ENCODE measurements around the gene EYS.
"Not testable (repeated sequence)": the region's sequence is repeated elsewhere in the genome, so short reads cannot be mapped to it uniquely, and the experiment has no call there.

EYS gene

DNA sequence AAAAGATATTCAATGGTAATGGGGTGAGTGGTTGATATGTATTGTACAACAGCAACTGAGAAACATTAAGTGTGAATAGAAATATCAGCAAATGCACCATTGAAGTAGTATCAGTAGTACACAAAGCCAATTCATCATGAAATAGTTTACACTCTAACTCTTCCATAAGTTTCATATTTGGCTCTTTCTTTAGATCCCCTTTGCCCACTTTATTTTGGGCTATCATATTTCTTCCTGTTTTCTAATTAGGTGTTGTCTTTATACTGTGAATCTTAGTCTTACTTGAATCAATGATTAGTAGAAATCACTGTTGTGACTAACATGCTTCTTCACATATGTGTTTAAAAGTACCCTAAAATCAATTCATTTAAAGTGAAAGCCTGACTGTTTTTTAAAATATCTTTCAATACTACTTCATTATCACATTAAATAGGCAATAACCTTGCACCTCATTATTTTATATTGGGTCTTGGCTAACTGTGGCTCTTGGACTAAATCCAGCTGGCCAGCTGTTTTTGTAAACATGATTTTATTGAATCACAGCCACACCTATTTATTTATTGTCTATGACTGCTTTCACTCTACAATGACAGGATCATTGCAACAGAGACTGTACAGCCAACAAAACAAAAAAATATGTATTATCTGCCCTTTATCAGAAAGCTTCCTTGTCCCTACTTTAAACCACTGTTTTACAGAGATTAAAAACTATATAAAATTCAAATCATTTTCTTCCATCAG is 38.9 kb downstream of the EYS start:
- no peak overlapping the region for H3K4me3 Mint-ChIP-seq
- peaks cover 12 to 15% of the 10 kb centered on the region in 2 donors for H3K9me3 Mint-ChIP-seq
- no peak overlapping the region for H3K27ac Mint-ChIP-seq
- no peaks in the 10 kb centered on the region for H3K27me3 Mint-ChIP-seq
- no peak for DNase-seq
- peaks cover 0 to under 1% of the 10 kb centered on the region in 2 donors for H3K36me3 Mint-ChIP-seq
- no peaks in the 10 kb centered on the region for H3K4me1 Mint-ChIP-seq
- ATAC-seq (replicated peaks): no peak

DNA sequence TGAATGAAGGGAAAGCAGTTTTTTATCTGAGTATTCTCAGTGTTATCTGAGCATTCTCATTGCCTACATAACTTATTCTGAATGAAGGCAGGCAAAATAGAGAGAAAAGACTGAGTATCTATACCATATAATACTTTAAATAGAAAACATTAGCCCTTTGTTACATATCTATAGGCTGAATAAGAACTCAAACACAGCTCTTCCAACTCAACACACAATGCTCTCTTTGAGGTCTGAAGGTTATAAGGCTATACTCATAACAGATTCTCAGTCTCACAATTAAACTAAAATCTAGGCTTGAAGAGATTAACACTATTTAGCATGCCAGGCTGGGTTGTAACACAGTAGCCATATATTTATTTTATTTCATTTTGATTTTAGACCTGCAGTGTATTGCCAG is 56.9 kb downstream of the EYS start:
- H3K27me3 Mint-ChIP-seq: no peaks in the 10 kb centered on the region

DNA sequence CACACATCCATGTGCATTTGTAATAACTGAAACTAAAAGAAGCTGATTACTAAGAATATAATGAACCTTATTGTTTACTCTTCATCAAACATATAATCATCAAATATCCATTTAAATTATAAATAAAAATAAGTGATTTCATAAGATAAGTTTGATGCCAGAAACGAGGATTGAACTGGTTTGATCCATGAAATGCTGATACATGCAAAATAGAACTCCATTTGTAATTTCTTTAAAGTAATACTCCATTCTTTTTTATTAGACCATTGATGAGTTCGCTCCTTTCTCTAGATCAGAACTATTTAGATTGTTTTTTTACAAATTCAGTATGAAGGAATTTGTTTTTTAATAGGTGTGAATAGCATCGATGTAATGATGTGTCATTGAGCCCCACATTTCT is 57.6 kb downstream of the EYS start:
- Mint-ChIP-seq H3K27me3 (no peaks in the 10 kb centered on the region), H3K27ac (no peak overlapping the region), H3K4me1 (no peaks in the 10 kb centered on the region), H3K36me3 (no peaks in the 10 kb centered on the region), H3K4me3 (no peak overlapping the region), H3K9me3 (peaks cover 8 to 9% of the 10 kb centered on the region in 2 donors)
- ATAC-seq (replicated peaks): no peak
- no peak for DNase-seq

More for the DNA sequence above, 56.9 kb downstream of the EYS start:
- no peak overlapping the region for H3K4me3 Mint-ChIP-seq
- H3K36me3 Mint-ChIP-seq: no peaks in the 10 kb centered on the region
- ATAC-seq (replicated peaks): no peak
- DNase-seq: no peak
- no peaks in the 10 kb centered on the region for H3K4me1 Mint-ChIP-seq
- no peak overlapping the region for H3K27ac Mint-ChIP-seq
- H3K9me3 Mint-ChIP-seq: peaks cover 8 to 9% of the 10 kb centered on the region in 2 donors

DNA sequence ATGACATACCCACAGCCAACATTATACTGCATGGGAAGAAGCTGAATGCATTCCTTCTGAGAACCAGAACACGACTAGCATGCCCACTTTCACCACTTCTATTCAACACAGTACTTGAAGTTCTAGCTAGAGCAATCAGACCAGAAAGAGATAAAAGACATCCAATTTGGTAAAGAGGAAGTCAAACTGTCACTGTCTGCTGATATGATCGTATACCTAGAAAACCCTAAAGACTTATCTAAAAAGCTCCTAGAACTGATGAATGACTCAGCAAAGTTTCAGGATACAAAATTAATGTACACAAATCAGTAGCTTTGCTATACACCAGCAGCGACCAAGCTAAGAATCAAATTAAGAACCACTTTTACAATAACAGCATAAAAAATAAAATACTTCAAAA is 60.5 kb downstream of the EYS start:
- Mint-ChIP-seq H3K27ac (no peak overlapping the region), H3K27me3 (no peaks in the 10 kb centered on the region), H3K36me3 (no peaks in the 10 kb centered on the region), H3K9me3 (peaks cover 5 to 9% of the 10 kb centered on the region in 2 donors), H3K4me3 (no peak overlapping the region), H3K4me1 (no peaks in the 10 kb centered on the region)
- ATAC-seq (replicated peaks) (no peak), DNase-seq (no peak)

DNA sequence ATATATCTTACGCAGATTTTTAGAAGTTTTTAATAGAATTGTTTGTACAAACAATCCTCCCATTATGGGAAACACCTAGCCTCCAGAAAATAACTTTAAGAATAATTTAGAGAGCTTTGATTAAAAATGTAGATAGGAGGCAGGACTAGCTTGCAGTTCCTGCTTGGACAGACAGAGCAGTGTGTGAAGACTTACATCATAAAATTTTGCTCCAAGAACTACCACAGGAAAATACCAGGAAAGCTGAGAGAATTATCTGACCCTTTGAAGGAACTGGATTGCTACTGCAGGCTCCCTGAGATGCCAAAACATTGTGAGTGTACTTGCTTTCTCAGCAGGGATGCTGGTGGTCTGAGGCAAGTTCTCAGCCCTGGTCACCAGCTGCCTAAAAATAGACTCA is 64.2 kb downstream of the EYS start:
- no peaks in the 10 kb centered on the region for H3K4me1 Mint-ChIP-seq
- H3K27me3 Mint-ChIP-seq: no peaks in the 10 kb centered on the region
- H3K4me3 Mint-ChIP-seq: no peak overlapping the region
- no peak overlapping the region for H3K27ac Mint-ChIP-seq
- H3K36me3 Mint-ChIP-seq: no peaks in the 10 kb centered on the region
- H3K9me3 Mint-ChIP-seq: peaks cover 5 to 11% of the 10 kb centered on the region in 2 donors
- DNase-seq (no peak), ATAC-seq (replicated peaks) (no peak)

DNA sequence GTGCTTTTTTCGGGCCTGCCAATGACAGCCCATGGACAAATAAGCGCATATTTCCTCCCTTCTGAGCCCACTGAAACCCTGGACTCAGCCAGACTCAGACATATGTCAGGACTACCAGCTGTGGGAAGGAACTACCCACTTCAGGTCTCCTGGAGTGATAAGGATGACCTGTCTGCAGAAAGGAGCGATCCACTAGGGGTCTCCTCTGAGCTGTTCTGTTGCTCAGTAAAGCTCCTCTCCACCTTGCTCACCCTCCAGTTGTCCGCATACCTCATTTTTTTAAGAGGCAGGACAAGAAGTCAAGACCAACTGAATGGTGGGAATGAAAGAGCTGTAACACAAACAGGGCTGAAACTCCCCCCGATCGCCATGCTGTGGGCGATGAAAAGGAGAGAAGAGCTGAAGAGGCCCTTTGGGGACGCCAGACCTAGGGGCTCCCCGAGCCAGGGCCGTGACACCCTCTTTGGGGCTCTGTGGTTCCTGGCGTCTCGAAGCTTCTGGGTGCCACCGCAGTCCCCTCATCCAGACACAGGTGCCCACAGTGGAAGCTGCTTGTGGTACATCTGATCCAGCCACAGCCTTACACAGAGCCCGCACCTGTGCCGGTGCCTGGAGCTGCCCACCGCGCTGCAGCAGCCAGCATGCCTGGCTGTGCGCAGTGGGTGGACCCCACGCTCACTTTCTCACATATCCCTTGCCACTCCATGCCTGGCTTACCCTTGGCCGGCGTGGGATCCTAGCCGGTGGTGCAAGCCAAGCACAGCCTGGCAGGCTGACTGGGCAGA is 68.8 kb downstream of the EYS start:
- H3K4me3 Mint-ChIP-seq: no peak overlapping the region
- DNase-seq: no peak
- no peaks in the 10 kb centered on the region for H3K4me1 Mint-ChIP-seq
- no peaks in the 10 kb centered on the region for H3K36me3 Mint-ChIP-seq
- H3K9me3 Mint-ChIP-seq: peaks cover 0 to 2% of the 10 kb centered on the region in 2 donors
- no peak for ATAC-seq (replicated peaks)
- no peaks in the 10 kb centered on the region for H3K27me3 Mint-ChIP-seq
- H3K27ac Mint-ChIP-seq: no peak overlapping the region

DNA sequence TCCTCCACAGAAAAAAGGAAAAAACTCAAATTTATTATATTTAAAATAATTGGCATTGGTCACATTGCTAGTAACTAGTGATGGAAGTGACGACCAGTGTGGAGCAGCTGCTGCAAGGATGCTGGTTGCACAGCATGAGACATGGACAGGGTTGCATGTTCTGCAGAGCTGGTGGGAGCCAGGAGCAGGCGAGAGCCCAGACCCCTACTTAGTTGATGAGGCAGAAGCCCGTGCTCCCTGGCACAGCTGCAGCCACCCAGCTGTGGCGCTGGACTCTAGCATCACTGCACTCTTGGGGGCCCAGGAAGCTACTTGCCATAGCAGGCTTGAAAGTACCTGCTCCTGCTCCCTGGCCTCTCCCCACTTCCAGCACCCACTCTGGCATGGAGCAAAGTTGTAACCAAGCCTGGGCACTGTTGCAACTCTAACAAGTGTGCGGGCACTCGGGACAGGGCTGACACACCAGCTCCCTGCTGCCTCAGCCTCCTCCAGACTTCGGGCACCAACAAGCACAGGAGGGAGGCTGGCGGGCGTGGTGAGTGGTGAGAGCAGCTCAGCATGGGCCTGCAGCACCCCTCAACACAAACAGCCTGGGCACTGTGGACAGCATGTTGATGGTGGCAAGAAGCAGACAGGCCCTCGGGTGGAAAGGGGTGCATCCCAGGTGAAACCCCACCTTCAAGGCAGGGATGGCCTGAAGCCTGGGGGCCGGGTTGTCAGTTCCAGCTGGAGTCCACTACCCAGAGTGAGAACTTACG is 69.6 kb downstream of the EYS start:
- no peak for ATAC-seq (replicated peaks)
- Mint-ChIP-seq H3K27me3 (no peaks in the 10 kb centered on the region), H3K4me1 (no peaks in the 10 kb centered on the region), H3K27ac (no peak overlapping the region), H3K9me3 (peaks cover 0 to 2% of the 10 kb centered on the region in 2 donors), H3K4me3 (no peak overlapping the region), H3K36me3 (no peaks in the 10 kb centered on the region)
- DNase-seq: no peak

DNA sequence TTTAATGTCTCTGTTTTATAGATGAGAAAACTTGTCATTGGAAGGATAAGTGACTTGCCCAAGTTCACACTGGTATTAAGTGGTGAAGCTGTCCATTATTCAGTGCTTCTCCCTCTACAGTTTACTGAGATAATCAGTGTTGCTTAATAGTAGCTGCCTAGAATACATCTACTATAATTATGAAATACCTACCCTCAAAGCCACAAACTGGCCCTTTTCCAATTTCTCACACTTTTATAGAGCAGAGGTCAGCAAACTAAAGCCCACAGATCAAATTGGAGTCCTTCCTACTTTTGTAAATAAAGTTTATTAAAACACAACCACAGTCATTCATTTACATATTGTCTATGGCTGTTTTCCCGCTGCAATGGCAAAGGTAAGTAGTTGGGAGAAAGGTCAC is 73.5 kb downstream of the EYS start:
- Mint-ChIP-seq H3K9me3 (peaks cover 5 to 6% of the 10 kb centered on the region in 2 donors), H3K27me3 (no peaks in the 10 kb centered on the region), H3K4me3 (no peak overlapping the region), H3K4me1 (no peaks in the 10 kb centered on the region), H3K27ac (no peak overlapping the region), H3K36me3 (no peaks in the 10 kb centered on the region)
- DNase-seq (no peak), ATAC-seq (replicated peaks) (no peak)

DNA sequence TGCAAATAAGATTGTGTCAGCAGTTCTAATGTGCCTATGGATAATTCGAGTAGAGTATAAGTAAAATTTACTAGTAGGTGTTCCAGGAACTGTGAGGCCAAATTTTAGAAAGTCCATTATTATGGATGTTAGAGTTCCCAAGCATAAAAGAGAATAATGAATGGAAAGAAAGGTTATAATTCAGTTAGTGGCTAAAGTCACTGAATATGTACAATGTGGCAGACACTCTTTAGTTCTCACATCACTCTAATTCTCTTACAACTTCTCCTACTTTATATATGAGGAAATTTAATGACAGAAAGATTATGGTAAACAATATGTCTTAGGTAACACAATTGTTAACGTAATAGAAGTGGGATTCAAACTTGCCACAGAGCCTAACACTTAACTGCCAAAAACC is 75.3 kb downstream of the EYS start:
- H3K27me3 Mint-ChIP-seq: no peaks in the 10 kb centered on the region
- DNase-seq: no peak
- H3K36me3 Mint-ChIP-seq: no peaks in the 10 kb centered on the region
- no peaks in the 10 kb centered on the region for H3K4me1 Mint-ChIP-seq
- no peak for ATAC-seq (replicated peaks)
- H3K9me3 Mint-ChIP-seq: peaks cover 7% of the 10 kb centered on the region in 2 donors
- no peak overlapping the region for H3K4me3 Mint-ChIP-seq
- H3K27ac Mint-ChIP-seq: no peak overlapping the region

DNA sequence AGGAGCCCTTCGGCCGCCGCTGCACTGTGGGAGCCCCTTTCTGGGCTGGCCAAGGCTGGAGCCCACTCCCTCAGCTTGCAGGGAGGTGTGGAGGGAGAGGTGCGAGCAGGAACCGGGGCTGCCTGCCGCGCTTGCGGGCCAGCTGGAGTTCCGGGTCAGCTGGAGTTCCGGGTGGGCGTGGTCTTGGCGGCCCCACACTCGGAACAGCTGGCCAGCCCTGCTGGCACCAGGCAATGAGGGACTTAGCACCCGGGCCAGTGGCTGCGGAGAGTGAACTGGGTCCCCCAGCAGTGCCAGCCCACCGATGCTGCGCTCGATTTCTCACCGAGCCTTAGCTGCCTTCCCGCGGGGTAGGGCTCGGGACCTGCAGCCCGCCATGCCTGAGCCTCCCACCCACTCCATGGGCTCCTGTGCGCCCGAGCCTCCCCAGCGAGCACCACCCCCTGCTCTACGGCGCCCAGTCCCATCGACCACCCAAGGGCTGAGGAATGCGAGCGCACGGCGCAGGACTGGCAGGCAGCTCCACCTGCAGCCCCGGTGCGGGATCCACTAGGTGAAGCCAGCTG is 79.5 kb downstream of the EYS start:
- H3K9me3 Mint-ChIP-seq; ATAC-seq (replicated peaks); H3K27ac Mint-ChIP-seq; DNase-seq; H3K27me3 Mint-ChIP-seq; H3K4me3 Mint-ChIP-seq; H3K36me3 Mint-ChIP-seq; H3K4me1 Mint-ChIP-seq: not testable (repeated sequence)

DNA sequence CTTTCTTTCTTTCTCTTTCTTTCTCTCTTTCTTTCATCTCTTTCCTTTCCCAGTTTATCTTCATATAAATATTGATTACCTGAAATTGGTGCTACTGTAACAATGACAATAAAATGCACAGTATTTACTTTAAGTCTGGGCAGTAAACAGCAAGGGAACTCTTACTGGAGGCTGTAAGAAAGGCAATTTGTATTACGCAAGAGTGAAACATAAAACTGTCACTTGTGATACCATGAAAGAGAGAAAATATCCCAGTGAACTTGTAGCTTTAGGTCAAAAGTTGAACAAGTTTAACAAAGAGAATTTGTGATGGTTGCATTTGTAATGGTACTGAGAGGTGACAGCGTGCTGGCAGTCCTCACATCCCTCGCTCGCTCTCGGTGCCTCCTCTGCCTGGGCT is 80.0 kb downstream of the EYS start:
- ATAC-seq (replicated peaks) (no peak), DNase-seq (no peak)
- no peak overlapping the region for H3K27ac Mint-ChIP-seq
- H3K4me3 Mint-ChIP-seq: no peak overlapping the region
- H3K4me1 Mint-ChIP-seq: no peaks in the 10 kb centered on the region
- H3K36me3 Mint-ChIP-seq: no peaks in the 10 kb centered on the region
- H3K9me3 Mint-ChIP-seq: peaks cover 7 to 8% of the 10 kb centered on the region in 2 donors
- H3K27me3 Mint-ChIP-seq: no peaks in the 10 kb centered on the region

DNA sequence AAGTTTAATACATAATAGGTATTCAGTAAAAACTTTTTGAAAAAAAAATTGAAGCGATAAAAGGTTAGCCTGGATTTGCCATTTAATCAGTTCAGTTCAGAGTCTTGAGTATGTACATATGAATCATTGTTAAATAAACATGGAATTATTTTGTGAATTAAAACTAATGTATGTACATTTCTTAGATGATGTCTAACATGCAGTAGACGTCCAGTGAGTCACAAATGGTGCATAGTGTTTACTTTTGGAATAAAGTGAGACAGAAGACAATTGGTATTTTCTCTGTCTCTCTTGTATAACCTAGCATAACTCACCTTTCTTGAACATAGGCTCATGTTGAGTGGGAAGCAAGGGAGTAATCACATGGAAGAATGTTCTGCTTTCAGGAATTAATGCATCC is 83.5 kb downstream of the EYS start:
- Mint-ChIP-seq H3K27me3 (no peaks in the 10 kb centered on the region), H3K27ac (no peak overlapping the region), H3K4me3 (no peak overlapping the region), H3K36me3 (no peaks in the 10 kb centered on the region), H3K4me1 (no peaks in the 10 kb centered on the region), H3K9me3 (peaks cover 1 to 7% of the 10 kb centered on the region in 2 donors)
- DNase-seq: no peak
- no peak for ATAC-seq (replicated peaks)

DNA sequence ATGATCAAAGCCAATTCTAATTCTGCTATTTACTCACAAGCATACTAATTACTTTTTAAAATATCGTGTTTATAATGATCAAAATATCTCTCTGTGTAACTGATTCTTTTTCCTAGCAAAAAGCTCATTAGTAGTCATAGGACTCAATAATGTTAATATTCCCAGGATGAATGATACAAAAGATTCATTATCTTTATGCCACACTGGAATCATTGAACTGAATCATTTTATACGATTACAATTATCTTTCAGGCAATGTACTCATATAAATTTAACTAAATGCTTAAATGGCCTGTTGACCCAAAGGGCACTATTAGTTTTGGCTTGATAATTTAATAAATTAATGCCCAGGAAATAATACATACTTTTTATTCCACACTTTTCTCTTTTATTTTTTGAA is 96.3 kb downstream of the EYS start:
- no peak for ATAC-seq (replicated peaks)
- Mint-ChIP-seq H3K36me3 (no peaks in the 10 kb centered on the region), H3K9me3 (no peaks in the 10 kb centered on the region), H3K27me3 (no peaks in the 10 kb centered on the region), H3K27ac (no peak overlapping the region), H3K4me3 (no peak overlapping the region), H3K4me1 (no peaks in the 10 kb centered on the region)
- DNase-seq: no peak

DNA sequence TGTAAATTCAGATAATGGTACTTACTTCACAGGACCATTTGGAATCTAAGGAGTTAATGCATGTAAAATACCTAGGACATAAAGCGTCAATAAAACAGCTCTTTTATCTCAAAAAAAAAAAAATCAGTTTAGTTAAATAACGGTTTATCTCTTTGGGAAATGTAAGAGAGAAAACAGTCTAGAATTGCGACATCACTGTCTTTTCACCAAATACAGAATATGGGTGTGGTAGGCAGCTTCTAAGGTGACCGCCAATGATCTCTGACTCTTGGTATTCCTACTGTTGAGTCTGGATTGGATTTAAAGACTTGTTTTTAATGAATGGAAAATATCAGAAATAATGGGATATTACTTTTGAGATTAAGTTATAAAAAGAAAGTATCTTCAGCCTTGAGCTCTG is 111.5 kb downstream of the EYS start:
- Mint-ChIP-seq H3K4me3 (no peak overlapping the region), H3K27ac (no peak overlapping the region), H3K36me3 (no peaks in the 10 kb centered on the region), H3K4me1 (no peaks in the 10 kb centered on the region), H3K27me3 (no peaks in the 10 kb centered on the region), H3K9me3 (peaks cover 0 to 4% of the 10 kb centered on the region in 2 donors)
- DNase-seq: no peak
- ATAC-seq (replicated peaks): no peak
